A375 (cell line): ENCODE results near the gene ORC4. TPM values are rescaled to one million over a fixed set of nuclear protein-coding genes. Genes with fewer than 3 reads are reported as not detected.

Experiments used
- total RNA-seq: library from RNA; depleted of rRNA; stranded (reverse); fragments of >200 nt; shearing (Covaris generic); gene quantifications from 2 replicates; pipeline ENCODE4 v1.2.3, GENCODE V29; 2014; rRNA removed

Gene ORC4
- total RNA-seq, result 33.1 and 33.7 TPM in 2 replicates

DNA sequence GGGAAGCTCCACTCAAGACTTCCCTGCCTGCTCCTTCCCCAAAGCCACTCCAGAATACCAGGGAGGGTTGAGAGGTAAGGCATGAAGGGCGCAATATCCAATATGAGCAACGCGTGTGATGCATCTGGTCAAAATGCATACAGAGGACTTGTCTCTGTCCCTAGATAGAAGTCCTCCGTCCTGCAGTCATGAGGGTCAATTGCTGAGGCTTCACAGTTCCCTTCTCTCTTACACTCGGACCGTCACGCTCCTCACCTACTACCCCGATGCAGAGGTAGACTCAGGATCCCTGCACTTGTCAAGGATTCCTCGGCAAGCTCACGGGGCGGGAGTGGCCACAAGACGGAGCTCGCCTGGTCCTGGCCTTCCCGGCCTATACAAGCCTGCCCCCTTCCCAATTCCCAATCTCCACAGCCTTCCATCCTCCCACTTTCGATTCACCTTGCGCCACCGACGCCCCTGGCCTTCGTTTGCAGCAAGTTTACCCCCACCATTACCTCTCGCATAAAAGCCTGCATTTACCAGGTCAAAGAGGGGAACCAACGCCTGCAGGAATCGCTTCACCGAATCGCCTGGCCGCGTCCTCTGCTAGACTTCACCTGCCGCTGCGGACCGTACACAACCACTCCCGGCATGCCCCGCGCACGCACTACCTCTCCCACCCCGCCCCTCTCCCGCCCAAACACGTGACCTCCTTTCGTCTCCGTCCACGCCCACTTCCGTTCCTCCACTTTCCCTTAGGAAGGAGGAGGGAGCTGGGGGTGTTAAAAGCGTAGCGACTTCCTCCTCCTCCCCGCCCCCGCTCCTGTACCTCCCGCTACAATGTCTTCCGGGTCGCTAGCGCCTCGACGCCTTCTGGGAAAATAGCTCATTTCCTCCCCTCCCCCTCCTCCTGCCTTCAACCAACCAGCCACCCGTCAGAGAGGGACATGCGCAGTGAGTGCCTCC, at the start of gene ORC4:
TSS of gene ORC4 (minus strand) at position 627 of the 948 bp plus-strand sequence. CDS start 44,779 bp downstream, outside the sequence.

DNA sequence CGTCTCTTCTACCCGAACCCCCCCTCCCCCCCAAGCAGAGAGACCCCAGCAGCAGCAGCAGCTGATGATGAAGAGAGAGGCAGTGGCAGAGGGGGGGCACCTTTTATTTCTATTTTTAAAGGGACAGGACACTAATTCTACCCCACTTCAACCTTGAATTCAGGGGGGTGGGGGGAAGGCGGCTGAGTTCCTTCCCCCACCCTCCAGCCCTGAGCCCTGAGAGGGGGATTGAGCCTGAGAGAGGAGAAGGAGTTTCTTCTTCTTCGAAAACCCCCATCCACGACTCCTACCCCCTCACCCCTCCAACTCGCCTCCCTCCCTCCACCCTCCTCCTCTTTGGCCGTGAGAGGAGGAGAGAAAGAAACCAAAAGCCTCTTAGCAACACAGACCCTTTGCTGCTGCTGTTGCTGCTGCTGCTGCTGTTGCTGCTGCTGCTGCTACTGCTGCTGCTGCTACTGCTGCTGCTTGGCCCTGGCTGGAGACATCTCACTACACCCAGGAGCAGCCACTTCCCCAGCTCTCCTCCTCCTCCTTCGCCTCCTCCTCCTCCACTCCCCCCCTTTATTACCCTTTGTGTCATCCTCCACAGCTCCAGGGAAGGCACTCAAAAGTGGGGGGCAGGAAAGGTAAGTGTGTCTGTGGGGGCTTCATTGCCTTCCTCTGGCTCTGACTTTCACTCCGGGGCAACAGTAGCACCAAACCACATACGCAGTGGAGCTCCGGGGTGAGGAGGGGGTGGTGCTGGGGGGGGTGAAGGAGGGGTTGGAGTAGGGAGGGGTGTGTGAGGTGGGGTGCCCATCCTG, 723 bp upstream of the ORC4 start, which contains the start of gene MBD5:
TSS of gene MBD5 (plus strand) at position 33 of the 803 bp plus-strand sequence.

Other genes starting within 250 kb of the ORC4 start
- 3.2 and 7.3 TPM in 2 replicates for gene ACVR2A, start 175.7 kb downstream of the ORC4 start, total RNA-seq
- gene MBD5, start 354 bp upstream of the ORC4 start, total RNA-seq, result 5.8 and 6.5 TPM in 2 replicates